ENCODE results near the gene PCDHGA5. TPM values are rescaled to one million over a fixed set of nuclear protein-coding genes. Genes with fewer than 3 reads are reported as not detected.
"Not testable (repeated sequence)": the region's sequence is repeated elsewhere in the genome, so short reads cannot be mapped to it uniquely, and the experiment has no call there.

PCDHGA5 gene
- total RNA-seq, 2 donors from 2014 or later: 4.0 to 5.0 TPM

- peak overlapping the region in 1 of 2 donors; percentile 43 for H3K4me3 ChIP-seq
- H3K27me3 ChIP-seq: no peaks in the 10 kb centered on the region
- H3K4me1 ChIP-seq: peaks cover 0 to 4% of the 10 kb centered on the region in 2 donors
- peaks cover 0 to 91% of the 10 kb centered on the region in 2 donors for H3K9me3 ChIP-seq
- peaks cover 4% of the 10 kb centered on the region for H3K36me3 ChIP-seq
- no peak for DNase-seq (ENCODE audit: low spot score)
- no peak overlapping the region for H3K27ac ChIP-seq
- TF ChIP-seq, protein P1, sequence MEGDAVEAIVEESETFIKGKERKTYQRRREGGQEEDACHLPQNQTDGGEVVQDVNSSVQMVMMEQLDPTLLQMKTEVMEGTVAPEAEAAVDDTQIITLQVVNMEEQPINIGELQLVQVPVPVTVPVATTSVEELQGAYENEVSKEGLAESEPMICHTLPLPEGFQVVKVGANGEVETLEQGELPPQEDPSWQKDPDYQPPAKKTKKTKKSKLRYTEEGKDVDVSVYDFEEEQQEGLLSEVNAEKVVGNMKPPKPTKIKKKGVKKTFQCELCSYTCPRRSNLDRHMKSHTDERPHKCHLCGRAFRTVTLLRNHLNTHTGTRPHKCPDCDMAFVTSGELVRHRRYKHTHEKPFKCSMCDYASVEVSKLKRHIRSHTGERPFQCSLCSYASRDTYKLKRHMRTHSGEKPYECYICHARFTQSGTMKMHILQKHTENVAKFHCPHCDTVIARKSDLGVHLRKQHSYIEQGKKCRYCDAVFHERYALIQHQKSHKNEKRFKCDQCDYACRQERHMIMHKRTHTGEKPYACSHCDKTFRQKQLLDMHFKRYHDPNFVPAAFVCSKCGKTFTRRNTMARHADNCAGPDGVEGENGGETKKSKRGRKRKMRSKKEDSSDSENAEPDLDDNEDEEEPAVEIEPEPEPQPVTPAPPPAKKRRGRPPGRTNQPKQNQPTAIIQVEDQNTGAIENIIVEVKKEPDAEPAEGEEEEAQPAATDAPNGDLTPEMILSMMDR (IDR thresholded peaks at IDR 0.05): no peak
Measured at GRCh38 chr5:141383345-141383744, 19.4 kb downstream of the PCDHGA5 start.

DNA sequence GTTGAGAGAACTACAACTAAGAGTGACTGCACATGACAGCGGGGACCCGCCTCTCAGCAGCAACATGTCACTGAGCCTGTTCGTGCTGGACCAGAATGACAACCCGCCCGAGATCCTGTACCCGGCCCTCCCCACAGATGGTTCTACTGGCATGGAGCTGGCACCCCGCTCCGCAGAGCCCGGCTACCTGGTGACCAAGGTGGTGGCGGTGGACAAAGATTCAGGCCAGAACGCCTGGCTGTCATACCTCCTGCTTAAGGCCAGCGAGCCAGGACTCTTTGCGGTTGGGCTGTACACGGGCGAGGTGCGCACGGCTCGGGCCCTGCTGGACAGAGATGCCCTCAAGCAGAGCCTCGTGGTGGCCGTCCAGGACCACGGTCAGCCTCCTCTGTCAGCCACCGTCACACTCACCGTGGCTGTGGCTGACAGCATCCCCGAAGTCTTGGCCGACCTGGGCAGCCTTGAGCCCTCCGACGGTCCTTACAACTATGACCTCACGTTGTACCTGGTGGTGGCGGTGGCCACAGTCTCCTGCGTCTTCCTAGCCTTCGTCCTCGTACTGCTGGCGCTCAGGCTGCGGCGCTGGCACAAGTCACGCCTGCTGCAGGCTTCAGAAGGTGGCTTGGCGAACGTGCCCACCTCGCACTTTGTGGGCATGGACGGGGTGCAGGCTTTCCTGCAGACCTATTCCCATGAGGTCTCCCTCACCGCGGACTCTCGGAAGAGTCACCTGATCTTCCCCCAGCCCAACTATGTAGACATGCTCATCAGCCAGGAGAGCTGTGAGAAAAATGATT lies 20.7 kb downstream of the PCDHGA5 start:
- no peak for DNase-seq (ENCODE audit: low spot score)
- peaks cover 4% of the 10 kb centered on the region for H3K36me3 ChIP-seq
- H3K27me3 ChIP-seq: no peaks in the 10 kb centered on the region
- TF ChIP-seq, protein P1 (IDR thresholded peaks at IDR 0.05): no peak
- H3K4me3 ChIP-seq: no peak overlapping the region
- peaks cover 6 to 91% of the 10 kb centered on the region in 2 donors for H3K9me3 ChIP-seq
- no peak overlapping the region for H3K27ac ChIP-seq
- peaks cover 0 to 4% of the 10 kb centered on the region in 2 donors for H3K4me1 ChIP-seq

DNA sequence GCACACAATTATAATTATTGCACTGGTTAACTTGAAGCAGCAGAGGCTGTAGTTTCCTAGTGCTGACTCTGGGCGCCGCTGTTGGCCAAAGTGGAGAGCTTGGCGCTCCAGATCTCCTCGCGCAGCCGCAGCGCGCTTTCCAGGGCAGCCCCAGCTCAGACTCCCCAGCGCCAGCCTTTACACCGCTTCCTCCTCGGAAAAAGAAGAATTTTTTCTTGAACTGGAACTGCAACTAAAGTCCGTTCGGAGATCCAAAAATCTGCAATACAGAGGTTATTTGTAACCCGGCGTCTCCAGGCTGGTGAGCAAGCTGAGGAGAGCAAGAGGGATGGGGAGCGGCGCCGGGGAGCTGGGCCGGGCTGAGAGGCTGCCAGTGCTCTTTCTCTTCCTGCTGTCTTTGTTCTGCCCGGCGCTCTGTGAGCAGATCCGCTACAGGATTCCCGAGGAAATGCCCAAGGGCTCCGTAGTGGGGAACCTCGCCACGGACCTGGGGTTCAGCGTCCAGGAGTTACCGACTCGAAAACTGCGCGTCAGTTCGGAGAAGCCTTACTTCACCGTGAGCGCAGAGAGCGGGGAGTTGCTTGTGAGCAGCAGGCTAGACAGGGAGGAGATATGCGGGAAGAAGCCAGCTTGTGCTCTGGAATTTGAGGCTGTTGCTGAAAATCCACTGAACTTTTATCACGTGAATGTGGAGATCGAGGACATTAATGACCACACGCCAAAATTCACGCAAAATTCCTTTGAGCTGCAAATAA lies 23.8 kb downstream of the PCDHGA5 start, which contains the start of gene PCDHGB4:
TSS of gene PCDHGB4 (plus strand) at position 142 of the 755 bp plus-strand sequence. CDS start at position 329, 187 bp downstream.
- H3K9me3 ChIP-seq: peaks cover 10 to 94% of the 10 kb centered on the region in 2 donors

DNA sequence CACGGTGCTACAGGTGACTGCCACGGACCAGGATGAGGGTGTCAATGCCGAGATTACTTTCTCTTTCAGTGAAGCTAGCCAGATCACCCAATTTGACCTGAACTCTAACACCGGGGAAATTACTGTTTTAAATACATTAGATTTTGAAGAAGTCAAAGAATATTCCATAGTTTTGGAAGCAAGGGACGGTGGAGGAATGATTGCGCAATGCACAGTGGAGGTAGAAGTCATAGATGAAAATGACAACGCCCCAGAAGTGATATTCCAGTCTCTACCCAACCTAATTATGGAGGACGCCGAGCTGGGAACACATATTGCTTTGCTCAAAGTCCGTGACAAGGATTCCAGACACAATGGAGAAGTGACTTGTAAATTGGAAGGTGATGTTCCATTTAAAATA lies 24.7 kb downstream of the PCDHGA5 start:
- Histone ChIP-seq H3K4me3 (no peak overlapping the region), H3K27me3 (no peaks in the 10 kb centered on the region), H3K4me1 (no peaks in the 10 kb centered on the region), H3K36me3 (peaks cover 7% of the 10 kb centered on the region), H3K27ac (no peak overlapping the region), H3K9me3 (peaks cover 10 to 94% of the 10 kb centered on the region in 2 donors)
- no peak for DNase-seq (ENCODE audit: low spot score)
- TF ChIP-seq, protein P1 (IDR thresholded peaks at IDR 0.05): no peak

More for the DNA sequence above, 23.8 kb downstream of the PCDHGA5 start, which contains the start of gene PCDHGB4:
- TF ChIP-seq, protein P1 (IDR thresholded peaks at IDR 0.05): peak; percentile 42 to 70
- H3K36me3 ChIP-seq; DNase-seq (ENCODE audit: low spot score); H3K27ac ChIP-seq; H3K4me1 ChIP-seq; H3K27me3 ChIP-seq: not testable (repeated sequence)
- peak within 1 kb of the TSS; percentile 33 to 39 for H3K4me3 ChIP-seq

DNA sequence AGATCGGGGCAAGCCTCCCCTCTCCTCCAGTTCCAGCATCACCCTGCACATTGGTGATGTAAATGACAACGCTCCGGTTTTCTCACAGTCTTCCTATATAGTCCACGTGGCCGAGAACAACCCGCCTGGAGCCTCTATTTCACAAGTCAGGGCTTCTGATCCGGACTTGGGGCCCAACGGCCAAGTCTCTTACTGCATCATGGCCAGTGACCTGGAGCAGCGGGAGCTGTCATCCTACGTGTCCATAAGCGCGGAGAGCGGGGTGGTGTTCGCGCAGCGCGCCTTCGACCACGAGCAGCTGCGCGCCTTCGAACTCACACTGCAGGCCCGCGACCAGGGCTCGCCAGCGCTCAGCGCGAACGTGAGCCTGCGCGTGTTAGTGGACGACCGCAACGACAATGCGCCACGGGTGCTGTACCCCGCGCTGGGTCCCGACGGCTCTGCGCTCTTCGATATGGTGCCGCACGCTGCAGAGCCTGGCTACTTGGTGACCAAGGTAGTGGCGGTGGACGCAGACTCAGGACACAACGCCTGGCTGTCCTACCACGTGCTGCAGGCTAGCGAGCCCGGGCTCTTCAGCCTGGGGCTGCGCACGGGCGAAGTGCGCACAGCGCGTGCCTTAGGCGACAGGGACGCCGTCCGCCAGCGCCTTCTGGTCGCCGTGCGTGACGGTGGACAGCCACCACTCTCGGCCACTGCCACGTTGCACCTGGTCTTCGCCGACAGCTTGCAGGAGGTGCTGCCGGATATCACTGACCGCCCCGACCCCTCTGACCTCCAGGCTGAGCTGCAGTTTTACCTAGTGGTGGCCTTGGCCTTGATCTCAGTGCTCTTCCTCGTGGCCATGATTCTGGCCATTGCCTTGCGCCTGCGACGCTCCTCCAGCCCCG lies 25.4 kb downstream of the PCDHGA5 start:
- Histone ChIP-seq H3K27me3 (no peaks in the 10 kb centered on the region), H3K4me1 (no peaks in the 10 kb centered on the region), H3K4me3 (no peak overlapping the region), H3K36me3 (peaks cover 7% of the 10 kb centered on the region), H3K9me3 (peaks cover 10 to 94% of the 10 kb centered on the region in 2 donors), H3K27ac (no peak overlapping the region)
- DNase-seq (ENCODE audit: low spot score): no peak
- TF ChIP-seq, protein P1 (IDR thresholded peaks at IDR 0.05): no peak

All from right atrium auricular region (tissue), 2 donors.